ENCODE results near the gene CA5A. TPM values are rescaled to one million over a fixed set of nuclear protein-coding genes. Genes with fewer than 3 reads are reported as not detected.
"Not testable (repeated sequence)": the region's sequence is repeated elsewhere in the genome, so short reads cannot be mapped to it uniquely, and the experiment has no call there.

The CA5A gene
- total and polyA plus RNA-seq, 2 experiments from 2014 or later, result not detected

GRCh38 chr16:87860553-87861299, 75.6 kb downstream of the CA5A start (continued):
- TF ChIP-seq EZH2 (IDR thresholded peaks at IDR 0.05; ENCODE audit: low read depth, unreplicated experiment) (no peak), EZH2phosphoT487 (IDR thresholded peaks at IDR 0.05; ENCODE audit: unreplicated experiment) (no peak), CREB1 (CRISPR knock-in tag; IDR thresholded peaks at IDR 0.05; ENCODE audit: low read depth) (no peak), REST (IDR thresholded peaks at IDR 0.05; ENCODE audit: unreplicated experiment) (no peak), POLR2AphosphoS5 (IDR thresholded peaks at IDR 0.05; ENCODE audit: low read depth) (no peak), JUNB (IDR thresholded peaks at IDR 0.05; ENCODE audit: unreplicated experiment) (no peak), ETS1 (IDR thresholded peaks at IDR 0.05) (no peak), CTCF (conservative IDR thresholded peaks at IDR 0.05; ENCODE audit: low read depth in 2 of 2) (no peak), NANOG (IDR thresholded peaks at IDR 0.05; ENCODE audit: borderline replicate concordance) (no peak), STAT1 (IDR thresholded peaks at IDR 0.05; ENCODE audit: unreplicated experiment) (no peak), ZNF331 (CRISPR knock-in tag; IDR thresholded peaks at IDR 0.05; ENCODE audit: low read depth) (no peak), ZNF114 (CRISPR knock-in tag; IDR thresholded peaks at IDR 0.05) (no peak)

- not testable (repeated sequence) for ATAC-seq; H3K4me3 ChIP-seq; H3K4me2 ChIP-seq; H3K9me2 ChIP-seq (ENCODE audit: insufficient read depth); H3K36me3 ChIP-seq (ENCODE audit: insufficient read depth); H3K27me3 ChIP-seq (ENCODE audit: insufficient read depth); H3F3A ChIP-seq (replicated peaks; ENCODE audit: low read depth); H2AFZ ChIP-seq; H3K4me3 Mint-ChIP-seq; H3K27ac Mint-ChIP-seq; H3K9me3 Mint-ChIP-seq; DNase-seq (ENCODE audit: low spot score); H3K27ac ChIP-seq (ENCODE audit: low read depth)
- Histone ChIP-seq H3K4me1 (ENCODE audit: insufficient read depth) (peaks cover 14% of the 10 kb centered on the region), H4K20me1 (replicated peaks; ENCODE audit: insufficient read depth) (peaks cover 51% of the 10 kb centered on the region), H3K79me2 (replicated peaks; ENCODE audit: insufficient read depth) (peaks cover 92% of the 10 kb centered on the region)
- peaks cover 14% of the 10 kb centered on the region for H3K27me3 Mint-ChIP-seq (ENCODE audit: insufficient read depth, low read depth, poor library complexity)
- peaks cover 70% of the 10 kb centered on the region for H3K36me3 Mint-ChIP-seq (ENCODE audit: low read depth)
- H3K4me1 Mint-ChIP-seq, result peaks cover 45% of the 10 kb centered on the region
Observed at GRCh38 chr16:87858151-87858993, 78.0 kb downstream of the CA5A start.

Measured in GM23338 (cell line).